NCI-H510A (cell line): ENCODE results near the gene ENTPD2.
A peak's percentile ranks its signal among the peaks of the same experiment; 100 is the strongest.
"Not testable (repeated sequence)": the region's sequence is repeated elsewhere in the genome, so short reads cannot be mapped to it uniquely, and the experiment has no call there.

Experiments
- DNase-seq: peaks from one replicate; lab custom pipeline; 2025; lab: John Stamatoyannopoulos, UW

ENTPD2 gene

DNA sequence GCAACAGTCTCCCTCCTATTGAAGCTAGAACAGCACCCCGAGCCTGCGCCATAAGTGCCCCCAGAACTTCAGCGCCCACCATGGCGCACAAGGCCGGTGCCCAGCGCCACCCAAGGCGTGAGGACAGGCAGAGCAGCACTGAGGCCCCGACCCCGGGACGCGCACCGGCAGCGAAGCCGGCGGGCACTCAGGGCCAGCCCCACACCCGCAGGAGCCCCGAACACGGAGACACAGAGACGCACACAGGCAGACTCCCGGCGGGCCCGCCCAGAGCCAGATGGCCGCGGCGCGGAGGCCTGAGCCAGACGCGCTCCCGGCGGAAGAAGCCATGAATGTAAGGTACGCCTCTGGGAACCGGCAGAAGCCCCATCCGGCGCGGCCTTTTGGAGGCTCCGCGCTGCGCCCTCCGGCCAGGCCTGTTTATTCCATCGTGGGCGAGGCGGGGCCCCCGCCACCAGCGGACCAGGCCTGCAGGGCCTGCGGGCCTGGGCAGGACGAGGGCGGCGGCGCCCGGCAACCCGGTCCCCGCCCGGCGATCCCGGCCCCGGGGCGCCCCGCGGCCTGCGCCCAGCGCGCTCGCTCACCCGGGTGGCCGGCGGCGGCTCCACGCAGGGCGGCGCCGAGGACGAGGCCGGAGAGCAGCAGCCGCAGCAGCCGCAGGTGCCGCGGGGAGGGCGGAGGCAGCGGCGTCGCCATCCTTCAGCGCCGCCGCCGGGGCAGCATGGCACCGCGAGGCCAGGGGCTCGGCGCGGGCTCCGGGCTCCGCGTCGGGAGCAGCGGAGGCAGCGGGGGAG is 8.4 kb downstream of the ENTPD2 start:
- no peak for DNase-seq

DNA sequence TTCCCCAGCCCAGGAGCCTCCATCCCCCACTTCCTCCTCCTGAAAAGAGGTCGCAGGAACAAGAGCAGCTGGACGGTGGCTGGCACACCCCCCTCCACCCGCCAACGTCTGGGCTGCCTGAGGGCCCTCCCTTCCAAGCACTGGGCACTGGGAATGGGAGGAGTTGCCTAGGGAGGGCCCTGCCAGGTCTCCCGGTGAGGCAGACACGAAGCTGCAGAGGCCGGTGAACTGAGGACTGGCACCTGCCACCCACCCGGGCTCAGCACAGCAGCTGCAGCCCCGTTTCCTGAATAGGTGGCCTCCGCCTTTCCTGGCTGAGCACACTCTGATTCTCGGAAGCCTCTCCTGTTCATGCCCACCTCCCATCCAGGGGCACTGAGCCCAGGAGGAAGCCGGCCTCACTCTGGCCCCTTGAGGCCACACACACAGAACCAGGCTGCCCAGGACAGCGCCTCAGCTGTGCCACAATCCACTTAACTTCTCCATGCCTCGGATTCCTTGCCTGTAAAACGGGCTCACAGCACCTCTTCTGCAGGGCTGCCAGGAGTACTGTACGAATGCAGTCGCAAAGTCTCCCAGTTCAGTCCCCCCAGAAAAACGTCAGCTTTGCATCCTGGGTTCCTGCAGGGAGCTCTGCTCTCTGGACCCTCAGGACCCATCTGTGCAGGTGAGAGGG is 9.2 kb downstream of the ENTPD2 start:
- peak; percentile 83 for DNase-seq

DNA sequence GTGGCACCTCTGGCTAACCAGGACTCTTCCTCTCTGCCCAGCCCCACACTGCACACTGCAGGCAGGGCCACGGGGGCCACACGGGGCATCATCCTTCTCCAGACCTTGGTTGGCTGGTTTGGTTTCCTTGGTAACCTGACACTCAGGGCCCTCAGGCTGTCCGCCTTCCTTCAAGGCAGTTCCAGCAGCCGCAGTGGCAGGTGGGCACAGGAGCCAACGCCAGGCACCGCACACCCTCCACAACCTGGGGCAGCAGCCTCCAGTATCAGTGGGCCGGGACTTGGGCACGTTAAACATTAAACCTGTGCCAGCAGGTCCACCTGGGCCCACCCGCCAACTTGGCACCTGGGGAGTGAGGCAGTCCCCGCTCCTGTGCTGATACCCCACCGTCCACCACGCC is 9.8 kb downstream of the ENTPD2 start:
- DNase-seq = no peak

DNA sequence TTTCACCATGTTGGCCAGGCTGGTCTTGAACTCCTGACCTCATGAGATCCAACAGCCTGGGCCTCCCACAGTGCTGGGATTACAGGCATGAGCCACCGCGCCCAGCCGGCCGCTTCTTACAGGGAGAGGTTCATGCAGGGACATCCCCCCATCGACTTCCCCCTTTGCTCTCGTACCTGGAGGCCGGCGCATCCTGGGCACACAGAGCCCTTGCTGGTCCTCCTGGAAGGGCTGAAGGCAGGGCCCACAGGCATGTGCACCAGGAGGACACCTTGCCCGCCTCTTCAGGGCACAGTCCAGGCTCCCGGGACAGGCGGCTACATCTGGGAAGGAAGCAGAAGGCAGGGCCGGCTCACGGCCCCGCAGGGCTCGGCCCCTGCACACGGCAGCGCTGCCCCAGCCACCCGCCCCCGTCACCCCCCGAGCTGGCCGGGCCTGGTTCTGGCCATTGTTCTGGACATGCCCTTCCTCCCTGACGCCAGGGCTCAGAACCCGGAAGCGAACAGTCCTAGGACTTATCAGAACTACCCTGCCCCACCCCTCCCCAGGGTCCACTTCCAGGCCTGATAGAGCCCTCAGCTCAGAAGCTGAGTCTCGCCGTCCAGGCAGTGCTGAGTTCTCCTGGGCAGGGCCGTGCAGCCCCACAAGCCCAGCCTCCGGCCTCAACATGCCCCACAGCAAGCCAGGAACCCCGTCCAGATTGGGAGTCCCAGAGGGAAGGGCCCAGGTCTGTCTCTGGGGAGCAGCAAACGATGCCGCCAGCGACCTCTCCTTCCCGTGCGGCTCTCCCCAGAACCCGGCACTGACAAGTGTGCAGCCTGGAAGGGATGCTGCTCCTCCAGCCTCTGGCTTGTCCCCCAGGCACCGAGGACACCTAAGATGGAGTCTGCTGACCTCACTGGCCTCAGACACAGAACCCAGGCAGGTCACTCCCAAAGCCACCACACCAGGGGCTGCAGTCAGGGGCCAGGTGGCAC is 10.8 kb downstream of the ENTPD2 start:
- no peak for DNase-seq

DNA sequence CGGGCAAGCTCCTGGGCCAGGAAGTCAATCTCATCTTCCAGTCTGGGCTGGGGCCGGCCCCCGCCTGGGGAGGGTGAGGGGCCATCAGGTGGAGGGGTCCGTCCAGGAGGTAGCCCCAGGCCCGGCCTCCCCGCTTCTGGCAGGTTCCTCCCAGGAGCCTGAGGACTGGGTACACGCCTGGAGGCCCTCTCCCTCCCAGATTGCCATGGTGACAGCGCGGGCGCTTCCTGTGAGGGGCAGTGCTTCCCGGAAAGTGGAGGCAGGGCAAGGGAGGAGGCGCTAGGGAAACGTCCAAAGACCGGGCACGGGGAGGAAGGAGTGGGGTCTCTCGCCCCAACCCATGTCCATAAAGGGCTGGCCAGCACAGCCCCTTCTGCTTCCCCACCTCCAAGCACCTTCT is 12.7 kb downstream of the ENTPD2 start:
- no peak for DNase-seq

DNA sequence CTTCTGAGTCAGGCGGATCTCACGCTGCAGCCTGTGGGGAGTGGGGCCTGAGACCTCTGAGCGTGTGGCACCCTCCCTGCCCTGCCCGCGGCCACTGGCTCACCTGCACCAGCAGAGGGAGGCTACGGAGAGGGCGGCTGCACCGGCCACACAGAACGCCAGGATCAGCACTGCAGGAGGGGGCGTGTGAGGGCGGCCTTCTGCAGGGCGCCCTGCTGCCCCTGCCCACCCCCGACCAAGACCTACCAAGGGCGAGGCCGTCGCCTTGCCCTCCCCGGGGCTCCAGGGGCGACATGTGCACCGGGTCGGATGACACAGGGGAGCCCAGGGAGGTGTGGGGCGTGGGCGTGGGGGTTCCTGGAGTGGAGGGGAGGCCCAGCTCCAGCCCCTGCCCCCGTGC is 13.3 kb downstream of the ENTPD2 start:
- DNase-seq = no peak

DNA sequence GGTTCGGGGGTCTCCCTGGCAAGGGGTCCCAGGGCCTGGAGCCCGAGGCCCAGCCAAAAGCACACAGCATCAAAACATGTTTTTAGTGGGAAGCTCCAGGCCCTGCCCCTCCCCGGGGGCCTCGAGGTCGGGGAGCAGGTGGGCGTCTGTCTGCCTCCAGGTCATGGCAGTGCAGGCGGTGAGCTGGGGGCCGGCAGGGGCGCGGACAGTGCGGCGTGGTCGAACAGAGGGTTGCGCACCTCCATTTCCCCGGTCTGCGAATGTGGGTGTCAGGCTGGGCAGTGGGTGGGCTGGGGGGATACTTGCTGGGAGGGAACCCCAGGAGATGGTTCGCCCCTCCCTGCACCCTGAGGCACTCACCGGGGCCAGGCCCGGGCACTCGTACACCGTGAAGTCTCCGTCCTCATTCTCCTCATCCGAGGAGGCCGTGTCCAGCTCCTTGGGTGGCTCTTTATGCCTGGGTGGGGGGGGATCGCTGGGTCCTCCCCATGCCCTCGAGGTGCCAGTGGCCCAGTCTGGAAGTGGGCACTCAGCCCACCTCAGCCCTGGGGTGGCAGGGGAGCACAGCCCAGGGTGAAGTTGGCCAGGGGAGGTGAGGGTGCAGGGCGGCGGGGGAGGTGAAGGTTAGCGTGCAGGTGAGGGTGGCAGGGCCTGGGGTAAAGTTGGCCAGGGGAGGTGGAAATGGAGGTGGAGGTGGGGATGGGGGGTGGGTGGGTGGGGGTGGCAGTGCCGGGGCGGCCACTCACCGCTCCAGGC is 14.1 kb downstream of the ENTPD2 start:
- no peak for DNase-seq

DNA sequence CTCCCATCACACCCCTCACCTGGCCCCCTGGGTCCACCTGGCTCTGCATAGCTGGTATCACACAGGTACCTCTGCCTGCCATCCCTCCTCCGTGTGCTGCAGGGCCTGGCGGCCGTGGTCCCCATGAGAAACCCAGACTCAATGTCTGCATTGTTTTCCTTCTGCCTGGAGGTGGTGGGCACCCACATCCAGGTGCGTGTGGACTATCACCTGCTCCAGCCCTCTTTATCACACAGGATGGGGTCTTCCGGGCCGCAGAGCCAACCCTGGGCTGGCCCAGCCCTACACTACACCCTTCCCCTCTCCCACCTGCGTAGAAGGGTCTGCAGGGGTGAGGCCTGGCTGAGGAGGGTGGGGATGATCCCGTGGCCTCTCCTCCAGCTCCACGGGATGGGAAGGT is 14.9 kb downstream of the ENTPD2 start:
- DNase-seq = no peak

DNA sequence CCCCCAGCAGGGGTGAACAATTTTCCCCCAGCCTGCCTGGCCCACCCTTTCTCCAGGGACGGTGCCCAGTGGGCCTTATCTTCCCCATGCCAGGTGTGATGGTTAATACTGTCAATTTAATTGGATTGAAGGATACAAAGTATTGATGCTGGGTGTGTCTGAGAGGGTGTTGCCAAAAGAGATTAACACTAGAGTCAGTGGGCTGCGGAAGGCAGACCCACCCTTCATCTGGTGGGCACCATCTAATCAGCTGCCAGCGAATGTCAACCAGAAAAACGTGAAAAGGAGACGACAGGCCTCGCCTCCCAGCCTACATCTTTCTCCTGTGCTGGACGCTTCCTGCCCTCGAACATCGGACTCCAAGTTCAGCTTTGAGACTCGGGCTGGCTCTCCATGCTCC is 16.4 kb downstream of the ENTPD2 start:
- no peak for DNase-seq

DNA sequence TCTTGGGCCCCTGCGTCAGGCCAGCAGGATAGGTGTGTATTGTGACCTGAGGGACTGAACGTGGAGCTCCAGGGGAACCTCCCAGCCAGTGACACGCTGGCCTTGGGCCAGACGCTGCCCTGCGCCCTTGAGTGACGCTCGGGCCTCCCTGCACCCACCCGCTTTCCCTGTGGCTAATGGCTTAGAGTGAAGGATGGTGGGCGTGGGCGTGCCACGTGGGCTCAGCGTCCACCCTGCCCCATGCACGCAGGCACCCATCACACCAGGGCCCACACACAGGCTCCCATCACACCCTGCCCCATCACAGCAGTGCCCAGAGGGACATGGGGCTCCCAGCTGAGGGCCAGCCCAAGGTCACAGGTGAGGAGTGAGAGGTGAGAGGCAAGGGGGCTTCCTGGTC is 16.8 kb downstream of the ENTPD2 start:
- DNase-seq = no peak

DNA sequence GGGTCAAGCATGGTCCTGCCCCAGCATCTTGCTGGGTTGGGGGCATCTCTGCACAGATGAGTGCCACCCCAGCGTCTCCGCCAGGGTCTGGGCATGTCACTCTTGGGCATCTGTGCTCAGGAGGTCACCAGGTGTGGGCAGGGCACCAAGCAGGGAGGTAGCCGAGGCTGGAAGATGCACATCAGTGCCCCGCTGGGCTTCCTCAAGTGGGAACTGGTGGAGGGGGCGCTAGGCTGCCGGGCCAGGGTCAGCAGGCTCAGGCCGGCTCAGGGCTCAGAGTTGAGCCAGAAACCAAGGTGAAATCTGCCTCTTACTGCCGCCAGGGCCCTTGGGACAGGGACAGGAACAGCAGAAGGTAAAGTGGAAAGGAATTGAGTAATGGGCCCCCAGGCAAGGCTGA is 17.9 kb downstream of the ENTPD2 start:
- DNase-seq = no peak

DNA sequence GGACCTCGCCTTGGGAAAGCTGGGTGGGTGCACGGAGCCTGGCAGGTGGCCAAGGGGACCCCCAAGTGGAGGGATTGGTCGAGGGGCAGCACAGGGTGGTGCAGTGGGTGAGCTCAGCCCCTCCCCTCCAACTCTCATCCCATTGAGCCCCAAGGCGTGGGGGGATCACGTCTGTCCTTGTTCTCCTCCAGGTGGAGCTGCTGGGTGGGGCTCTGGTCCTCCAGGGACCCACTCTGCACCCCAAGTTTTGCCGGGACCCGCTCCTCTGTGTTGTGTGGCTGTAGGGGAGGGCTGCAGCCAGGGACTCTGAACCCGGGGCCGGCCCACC is 18.4 kb downstream of the ENTPD2 start:
- DNase-seq = no peak

DNA sequence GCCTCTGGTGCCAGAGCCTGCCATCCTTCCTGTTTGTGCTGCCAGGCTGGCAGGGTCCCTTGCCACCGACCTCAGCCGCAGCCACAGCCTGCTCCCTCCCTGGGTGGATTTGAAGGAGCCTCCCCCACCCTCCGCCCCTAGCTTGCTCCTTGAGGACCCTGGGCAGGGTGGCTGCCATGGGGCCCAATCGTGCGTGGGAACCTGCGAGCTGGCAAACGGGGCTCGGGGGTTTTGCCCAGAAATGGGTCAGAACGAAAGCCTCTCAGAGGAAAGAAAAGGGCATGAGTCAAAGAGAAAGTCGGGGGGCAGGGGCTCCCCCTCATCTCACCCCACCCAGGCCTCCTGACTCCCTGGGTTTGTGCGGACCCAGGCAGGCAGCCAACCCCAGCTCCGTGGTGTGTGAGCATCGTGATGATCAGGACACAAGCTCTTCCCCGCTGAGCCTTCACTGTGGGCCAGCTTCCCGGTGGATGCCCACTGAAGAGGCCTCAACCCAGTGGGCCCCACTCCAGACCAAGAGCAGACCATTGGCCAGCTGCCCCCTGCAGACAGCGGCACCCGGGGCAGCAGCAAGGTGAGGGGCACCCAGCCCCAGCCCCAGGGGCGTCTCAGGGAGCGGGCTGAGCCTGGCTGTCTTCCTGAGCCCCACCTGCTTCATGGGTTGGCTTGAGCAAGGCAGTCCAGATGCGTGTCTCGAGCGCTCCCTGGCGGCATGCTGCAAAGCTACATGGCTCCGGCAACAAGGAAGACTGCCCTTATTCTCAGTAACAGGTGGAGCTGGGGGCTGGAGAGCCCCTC is 19.0 kb downstream of the ENTPD2 start:
- peak; percentile 77 for DNase-seq

DNA sequence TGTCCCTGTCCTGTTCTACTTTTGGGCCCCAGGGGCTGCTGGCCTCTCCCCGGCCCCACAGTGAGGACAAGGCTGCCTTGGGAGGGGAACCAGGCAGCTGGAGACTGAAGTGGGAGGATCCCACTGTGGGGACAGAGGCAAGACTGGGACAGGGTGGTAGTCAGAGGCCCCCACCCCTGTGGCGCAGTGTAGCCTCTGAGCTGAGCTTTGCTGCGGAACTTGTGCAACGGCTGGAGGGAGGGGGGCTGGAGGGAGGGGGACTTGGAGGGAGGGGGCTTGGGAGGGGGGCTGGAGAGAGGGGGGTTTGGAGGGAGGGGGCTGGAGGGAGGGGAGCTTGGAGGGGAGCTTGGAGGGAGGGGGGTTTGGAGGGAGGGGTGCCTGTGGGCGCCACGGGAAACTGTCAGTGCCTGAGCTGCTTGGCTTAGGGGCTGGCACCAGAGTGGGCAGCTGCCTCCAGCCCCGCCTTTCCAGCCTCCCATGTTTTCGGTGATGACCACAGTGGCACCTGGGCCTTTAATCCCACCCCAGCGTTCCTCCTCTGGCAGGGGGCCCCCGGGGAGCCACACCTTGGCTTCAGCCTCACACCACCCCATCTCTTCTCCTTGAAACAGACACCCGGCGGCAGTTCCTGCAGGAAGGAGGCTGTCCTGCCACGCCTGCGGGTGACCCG is 19.7 kb downstream of the ENTPD2 start:
- no peak for DNase-seq

DNA sequence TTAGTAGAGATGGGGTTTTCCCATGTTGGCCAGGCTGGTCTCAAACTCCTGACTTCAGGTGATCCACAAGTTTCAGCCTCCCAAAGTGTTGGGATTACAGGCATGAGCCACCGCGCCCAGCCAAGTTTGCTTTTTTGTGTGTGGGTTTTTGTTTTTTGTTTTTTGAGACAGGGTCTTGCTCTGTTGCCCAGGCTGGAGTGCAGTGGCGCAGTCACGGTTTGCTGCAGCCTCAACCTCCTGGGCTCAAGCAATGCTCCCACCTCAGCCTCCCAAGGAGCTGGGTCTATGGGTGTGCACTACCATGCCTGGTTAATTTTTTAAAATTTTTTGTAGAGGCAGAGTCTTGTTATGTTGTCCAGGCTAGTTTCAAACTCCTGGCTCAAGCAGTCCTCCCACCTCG is 20.4 kb downstream of the ENTPD2 start:
- not testable (repeated sequence) for DNase-seq

DNA sequence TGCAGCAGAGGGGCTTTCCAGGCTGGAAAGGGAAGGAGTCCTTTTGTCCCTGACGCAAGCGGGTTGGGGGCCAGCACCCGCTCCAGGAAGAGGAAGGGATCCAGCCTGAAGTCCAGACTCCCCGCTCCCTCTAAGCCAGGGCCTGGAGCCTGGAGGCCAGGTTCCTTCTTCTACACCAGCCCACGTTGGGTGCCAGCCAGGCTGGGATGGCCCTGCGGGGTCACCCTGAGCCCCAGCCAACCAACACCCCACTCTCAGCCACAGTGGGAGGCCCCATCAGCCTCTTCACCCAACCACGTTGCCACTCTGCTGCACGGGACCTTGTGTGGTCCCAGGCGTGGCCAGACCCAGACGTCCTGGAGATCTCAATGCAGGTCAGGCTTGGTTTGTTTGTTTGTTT is 21.0 kb downstream of the ENTPD2 start:
- no peak for DNase-seq

DNA sequence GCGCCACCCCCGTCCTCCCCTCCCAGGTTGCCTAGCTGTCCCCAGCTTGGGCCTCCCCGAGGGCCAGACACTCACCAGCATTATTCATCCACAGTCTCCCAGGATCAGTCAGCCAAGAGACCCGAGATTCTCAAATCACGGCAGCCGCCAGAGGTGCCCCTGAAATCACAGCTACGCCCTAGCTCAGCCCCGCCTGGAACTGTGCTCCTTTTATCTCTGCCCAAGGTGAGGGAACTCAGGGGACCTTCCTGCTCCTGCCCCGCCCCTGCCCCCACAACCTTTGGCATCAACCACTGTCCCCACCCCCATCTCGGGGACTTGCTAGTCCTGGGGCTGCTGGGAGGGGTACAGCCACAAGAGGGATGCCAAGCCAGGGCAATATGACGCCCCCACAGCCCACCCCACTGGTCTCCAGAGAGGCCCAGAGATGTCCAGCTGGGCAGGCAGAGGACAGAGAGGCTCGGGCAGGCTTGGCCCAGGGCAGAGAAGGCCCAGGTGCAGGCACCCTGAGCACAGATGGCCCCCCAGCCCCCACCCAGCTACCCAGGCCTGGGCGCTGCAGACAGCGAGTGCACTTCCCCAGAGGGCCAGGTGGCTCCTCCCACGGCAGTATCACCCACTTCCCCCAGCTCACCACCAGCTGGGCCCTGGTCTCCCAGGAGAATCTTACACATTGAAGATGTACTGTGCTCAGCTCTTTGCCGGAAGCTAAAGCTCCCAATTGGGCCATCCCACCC is 21.8 kb downstream of the ENTPD2 start, which contains the start of gene FUT7:
TSS of gene FUT7 (minus strand) at position 185 of the 737 bp plus-strand sequence. CDS start at position 88, 97 bp downstream.
- DNase-seq = no peak

DNA sequence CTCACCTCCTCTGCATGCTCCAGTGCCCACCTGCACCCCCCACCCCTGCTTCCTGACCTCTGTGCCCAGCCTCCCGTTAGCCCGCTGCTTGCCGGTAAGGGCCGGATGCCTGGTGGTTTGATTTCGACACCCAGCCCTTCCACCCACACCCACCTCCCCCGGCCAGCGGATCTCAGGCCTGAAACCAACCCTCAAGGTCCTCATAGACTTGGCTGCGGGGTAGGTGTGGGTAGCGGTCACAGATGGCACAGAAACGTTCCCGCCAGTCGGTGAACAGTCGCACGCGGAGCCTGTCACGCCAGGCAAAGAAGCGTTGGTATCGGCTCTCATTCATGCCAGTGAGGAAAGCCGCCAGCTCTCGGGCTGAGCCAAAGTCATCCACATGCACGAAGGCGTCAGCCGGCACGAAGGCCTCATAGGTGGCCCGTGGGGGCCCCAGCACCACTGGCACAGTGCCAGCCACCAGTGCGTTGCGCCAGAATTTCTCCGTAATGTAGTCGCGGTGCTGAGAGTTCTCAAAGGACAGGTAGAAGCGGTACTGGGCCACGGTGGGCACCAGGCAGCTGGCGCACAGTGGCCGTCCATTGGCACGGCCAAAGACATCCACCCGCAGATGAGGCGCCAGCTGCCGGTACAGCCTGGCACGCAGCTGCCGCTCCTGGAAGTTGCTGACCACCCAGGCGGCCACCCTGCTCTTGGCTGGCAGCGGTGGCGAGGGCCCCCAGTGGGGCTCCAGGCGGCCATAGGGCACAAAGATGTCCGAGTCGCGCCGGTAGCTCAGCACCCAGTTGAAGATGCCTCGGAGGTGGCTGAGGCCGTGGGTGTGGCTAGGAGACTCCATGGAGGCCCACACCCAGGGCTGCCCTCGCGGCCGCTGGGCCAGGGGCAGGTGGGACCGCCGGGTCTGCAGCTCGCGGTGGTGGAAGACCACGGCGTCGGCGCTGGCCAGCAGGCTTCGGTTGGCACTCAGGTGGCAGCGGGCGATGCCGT is 23.0 kb downstream of the ENTPD2 start:
- DNase-seq = no peak
